GM19035 (cell line): ENCODE measurements around the gene TOR2A.

Experiments used
- ATAC-seq: cut with Tn5 transposase; IDR thresholded peaks from one replicate; pipeline ENCODE4 v1.9.1; 2021; ENCODE audit not compliant: unreplicated experiment

Gene TOR2A

DNA sequence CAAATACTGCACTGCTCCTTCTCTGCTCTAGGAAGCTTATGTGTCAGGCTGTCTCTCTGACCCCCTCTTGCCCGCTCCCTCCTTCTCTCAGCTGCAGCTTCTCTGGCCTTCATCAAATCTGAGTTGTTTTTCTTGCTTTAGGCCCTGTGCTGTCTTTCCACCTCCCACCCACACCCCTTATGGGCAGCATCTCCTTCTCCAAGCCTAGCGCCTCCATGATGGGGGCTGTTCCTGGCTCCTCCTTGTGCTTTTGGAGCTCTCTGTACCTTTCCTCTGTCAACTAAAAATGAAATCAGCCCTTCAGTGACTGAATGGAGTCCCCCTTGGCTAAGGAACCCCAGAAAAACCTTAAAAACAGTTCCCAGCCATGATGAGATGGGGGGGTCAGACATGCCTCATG, 35.0 kb downstream of the TOR2A start:
- no peak for ATAC-seq

DNA sequence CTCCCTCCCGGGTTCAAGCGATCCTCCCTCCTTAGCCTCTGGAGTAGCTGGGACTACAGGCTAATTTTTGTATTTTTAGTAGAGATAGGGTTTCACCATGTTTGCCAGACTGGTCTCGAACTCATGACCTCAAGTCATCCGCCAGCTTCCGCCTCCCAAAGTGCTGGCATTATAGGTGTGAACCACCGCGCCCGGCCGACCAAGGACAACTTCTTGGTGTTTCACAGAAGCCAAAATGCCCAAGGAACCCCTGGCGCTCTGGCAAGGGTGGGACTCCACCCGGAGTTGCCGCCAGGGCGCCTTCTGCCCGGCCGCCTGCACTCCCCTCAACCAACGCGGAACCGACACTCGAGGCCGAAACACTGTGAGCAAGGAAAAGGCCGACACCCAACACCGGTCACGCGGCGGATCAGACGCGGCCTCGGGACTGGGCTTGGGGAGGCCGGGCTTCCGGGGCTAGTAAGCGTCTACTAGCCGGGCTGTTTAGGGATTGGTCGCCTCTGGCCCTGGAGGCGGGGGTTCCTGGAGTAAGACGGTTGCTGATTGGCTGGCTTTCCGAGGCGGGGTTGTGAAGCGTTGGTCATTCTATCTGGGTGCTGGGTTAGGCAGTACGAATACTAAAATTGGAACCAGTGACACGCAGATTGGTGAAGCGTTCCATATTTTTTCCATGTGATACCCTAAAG, 36.0 kb downstream of the TOR2A start:
- ATAC-seq = peak; percentile 80

DNA sequence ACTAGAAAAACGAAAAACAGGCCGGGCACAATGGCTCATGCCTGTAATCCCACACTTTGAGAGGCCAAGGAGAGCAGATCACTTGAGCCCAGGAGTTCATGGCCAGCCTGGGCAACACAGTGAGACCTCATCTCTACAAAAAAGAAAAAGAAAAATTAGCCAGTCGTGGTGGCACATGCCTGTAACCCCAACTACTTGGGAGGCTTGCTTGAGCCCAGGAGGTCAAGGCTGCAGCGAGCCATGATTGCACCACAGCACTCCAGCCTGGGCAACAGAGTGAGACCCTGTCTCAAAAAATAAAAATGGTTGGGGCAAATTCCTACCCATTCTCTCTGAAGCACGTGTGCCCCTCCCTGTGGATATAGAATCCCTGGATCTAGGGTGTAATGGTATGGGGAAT, 36.7 kb downstream of the TOR2A start:
- no peak for ATAC-seq

DNA sequence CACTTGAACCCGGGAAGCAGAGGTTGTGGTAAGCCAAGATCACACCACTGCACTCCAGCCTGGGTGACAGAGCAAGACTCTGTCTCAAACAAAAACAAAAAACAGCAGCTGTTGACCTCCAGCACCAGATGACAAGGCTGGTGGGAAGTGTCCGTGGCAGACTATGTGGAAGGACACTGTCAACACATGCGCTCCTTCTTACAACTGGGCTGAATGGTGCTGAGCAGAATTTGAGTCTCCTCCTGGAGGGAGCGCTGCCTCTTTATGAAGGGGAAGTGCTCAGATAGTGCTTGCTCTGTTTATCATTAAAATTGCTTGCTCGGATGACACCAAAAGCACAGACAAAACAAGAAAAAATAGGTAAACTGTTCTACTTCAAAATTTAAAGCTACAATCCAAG, 37.5 kb downstream of the TOR2A start:
- ATAC-seq = no peak

DNA sequence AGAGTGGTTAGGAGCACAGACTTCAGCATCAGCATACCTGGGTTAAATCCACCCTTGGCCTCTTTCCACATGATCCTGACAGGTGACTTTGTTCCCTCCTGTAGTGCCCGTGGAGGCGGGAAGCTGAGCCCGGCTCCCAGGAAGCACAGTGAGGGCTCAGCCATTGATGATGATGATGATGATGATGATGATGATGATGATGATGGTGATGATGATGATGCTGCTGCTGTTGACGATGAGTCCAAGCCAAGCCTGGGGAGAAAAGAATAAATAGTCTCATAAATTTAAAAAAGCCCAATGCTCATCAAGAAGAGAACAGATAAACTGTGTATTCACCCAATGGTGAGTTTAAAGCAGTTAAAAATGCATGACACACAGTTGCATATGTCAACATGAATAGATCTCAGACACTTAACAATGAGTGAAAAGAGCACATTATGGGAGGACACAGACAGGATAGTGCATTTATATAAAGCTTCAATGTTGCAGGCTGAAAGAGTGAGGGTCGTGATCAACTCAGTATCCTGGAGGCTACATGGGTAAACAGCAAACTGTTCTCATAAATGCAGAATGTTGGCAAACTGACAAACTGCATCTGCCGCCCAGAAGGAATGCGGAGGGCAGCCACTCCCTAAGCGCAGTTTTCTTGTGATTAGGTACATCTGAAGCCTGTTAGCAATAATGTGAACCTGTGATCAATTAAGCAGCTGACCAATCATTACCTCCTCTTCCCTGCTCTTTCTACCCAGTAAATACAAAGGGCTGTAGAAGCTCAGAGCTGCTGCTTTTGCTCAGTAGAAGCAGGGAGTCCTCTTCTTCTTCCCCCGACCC, 40.0 kb downstream of the TOR2A start:
- ATAC-seq = no peak

DNA sequence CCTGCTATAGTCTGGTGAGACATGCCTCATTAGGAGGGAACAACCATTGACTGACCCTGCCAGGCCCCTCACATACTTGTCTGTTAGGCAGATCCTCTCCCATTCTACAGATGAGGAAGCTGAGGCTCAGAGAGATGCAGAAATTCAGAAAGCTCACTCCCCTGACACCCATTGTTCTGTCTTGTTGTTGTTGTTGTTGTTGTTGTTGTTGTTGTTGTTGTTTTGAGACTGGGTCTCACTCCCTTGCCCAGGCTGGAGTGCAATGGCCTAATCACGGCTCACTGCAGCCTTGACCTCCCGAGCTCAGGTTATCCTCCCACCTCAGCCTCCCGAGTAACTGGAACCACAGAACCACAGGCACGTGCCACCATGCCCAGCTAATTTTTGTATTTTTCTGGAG, 41.4 kb downstream of the TOR2A start:
- no peak for ATAC-seq

DNA sequence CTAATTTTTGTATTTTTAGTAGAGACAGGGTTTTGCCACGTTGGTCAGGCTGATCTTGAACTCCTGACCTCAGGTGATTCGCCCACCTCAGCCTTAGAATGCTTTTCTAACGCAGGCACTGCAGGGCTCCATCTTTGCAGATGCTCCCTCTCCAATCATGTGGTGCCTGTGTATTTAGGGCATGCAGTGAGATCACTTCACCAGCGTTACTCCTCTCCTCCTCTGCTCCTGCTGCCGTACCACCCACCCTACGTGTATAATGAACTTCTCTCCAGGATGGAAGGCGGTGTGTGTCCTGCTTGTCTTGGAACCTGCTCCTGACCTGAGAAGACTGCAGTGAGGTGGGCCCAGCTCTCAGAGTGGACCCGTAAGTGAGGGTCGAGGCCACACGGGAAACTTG, 42.0 kb downstream of the TOR2A start:
- ATAC-seq = no peak

DNA sequence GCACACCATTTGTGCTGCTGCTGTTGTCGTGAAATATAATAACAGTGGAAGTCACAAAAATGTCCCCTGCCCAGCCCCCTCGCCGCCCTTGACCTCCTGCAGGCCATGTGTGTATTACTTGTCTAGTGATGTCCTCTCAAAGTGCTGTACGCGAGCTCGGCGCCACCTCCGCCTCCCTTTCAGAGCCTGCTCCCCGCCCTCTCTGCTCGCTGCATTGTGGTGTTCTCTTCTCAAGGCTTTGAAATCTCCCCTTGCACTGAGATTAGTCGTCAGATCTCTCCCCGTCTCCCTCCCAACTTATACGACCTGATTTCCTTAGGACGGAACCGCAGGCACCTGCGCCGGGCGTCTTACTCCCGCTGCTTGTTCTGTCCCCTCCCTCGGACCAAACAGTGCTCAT, 43.0 kb downstream of the TOR2A start:
- ATAC-seq = no peak

DNA sequence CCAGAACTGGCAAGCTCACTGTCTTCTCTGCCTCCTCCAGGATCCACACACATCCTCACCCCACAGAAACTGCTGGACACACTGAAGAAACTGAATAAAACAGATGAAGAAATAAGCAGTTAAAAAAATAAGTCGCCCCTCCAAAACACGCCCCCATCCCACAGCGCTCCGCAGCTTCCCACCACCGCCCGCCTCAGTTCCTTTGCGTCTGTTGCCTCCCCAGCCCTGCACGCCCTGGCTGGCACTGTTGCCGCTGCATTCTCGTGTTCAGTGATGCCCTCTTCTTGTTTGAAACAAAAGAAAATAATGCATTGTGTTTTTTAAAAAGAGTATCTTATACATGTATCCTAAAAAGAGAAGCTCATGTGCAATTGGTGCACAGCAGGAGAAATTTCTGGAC, 44.4 kb downstream of the TOR2A start:
- ATAC-seq = no peak

DNA sequence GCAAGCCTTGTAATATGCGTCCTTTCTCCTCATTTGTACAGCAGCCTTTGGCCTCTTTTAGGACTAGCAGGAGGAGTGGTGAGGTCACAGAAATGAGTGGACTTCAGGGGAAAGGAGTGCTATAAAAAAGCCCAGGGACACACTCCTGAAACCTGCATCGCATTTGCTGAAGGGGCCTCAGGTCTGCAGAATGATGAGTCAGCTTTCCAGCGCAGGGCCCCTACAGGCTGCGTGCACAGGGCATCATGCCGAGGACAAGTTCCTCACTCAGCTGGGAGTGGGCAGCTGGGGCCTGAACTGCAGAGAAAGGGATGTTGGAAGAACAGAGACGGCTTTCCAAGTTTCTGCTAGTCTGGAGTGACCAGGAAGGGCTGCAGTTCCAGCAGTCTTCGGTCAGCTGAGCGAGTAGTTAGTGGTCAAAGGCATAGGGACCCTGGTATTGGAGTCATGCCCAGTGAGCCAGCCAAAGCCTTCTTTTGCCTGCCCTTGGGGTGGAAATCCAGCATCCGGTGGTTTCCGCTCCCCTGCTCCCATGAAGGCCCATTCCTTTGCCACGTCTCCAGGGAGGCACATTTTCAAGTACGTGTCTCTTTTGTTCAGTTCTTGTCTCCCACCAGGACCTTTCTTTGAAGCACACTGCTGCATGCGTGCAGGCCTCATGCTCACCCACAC, 45.6 kb downstream of the TOR2A start:
- no peak for ATAC-seq

DNA sequence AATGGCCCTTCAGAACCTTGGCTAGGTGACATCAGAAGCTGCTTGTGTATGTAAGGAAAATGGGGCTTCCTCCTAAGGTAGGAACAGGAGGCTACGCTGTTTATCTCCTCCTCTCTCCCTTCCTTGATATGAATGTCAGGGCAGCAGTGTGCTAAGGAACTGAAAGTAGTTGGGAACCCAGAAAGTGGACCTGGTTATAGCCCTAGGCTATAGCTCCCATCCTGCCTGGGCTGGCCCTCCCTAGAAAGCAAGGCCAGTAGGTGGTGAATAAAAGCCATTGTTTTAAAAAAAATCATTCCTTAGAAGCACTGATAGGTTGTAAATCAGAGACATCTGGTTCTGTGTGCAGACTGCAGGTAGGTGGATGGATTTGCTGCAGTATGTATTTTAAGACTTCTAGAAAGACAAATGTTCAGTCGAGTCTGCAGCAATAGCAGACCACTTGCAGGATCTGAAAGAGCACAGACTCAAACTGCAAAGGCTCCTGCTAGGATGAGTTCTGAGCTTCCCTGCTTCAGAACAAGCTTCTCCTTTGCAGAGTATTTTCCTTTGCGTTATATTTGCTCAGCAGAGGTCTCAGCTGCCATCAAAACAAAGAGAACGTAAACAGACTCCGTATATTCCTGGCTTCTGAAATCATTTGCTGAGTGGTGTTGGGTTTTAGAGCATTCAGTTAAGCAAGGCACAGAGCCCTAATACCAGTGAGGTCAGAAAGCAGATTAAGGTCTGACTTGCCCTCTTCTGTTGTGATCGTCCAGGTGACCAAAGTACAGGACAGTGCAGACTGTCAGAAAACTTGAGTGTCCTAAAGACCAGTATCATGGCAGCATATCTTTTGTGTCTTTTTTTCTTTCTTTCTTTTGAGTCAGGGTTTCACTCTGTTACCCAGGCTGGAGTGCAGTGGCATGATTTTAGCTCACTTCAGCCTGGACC, 48.4 kb downstream of the TOR2A start:
- no peak for ATAC-seq

DNA sequence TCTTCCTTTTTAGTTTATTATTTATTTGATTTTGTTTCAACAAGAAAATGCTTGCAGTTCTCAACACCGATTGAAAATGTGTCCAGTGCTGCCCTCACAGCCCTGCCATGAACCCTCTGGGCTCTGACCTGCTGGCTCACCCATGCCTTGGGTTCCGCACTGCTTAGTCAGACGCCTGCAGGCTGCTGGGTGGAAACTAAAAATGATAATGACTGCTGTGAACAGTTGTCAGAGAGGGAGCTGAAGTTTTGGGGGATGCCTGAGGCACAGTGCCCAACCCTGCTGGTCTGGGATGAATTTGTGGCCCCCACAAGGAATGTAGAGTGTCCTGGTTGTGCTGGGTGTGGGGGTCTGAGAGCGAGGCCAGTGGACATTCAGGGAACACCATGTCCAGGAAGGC, 50.5 kb downstream of the TOR2A start:
- ATAC-seq = no peak

DNA sequence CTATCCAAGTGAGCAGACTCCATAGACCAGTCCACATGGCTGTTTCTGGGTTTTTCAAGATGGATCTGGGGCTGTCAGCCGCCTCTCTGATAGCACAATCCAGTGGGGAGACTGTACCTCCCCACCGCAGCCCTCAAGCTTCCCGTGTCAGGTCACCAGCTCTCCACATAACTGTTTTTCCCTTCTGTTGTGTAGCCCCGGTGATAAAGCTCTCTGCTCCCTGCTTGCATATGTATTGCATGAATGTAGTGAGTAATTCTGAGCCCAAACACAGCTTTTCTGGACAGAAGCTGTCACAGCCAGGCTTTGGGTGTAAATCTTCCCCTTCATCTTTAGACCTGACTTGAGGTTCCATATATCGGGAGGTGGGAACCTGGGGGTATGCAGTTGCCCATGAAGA, 51.4 kb downstream of the TOR2A start:
- no peak for ATAC-seq

DNA sequence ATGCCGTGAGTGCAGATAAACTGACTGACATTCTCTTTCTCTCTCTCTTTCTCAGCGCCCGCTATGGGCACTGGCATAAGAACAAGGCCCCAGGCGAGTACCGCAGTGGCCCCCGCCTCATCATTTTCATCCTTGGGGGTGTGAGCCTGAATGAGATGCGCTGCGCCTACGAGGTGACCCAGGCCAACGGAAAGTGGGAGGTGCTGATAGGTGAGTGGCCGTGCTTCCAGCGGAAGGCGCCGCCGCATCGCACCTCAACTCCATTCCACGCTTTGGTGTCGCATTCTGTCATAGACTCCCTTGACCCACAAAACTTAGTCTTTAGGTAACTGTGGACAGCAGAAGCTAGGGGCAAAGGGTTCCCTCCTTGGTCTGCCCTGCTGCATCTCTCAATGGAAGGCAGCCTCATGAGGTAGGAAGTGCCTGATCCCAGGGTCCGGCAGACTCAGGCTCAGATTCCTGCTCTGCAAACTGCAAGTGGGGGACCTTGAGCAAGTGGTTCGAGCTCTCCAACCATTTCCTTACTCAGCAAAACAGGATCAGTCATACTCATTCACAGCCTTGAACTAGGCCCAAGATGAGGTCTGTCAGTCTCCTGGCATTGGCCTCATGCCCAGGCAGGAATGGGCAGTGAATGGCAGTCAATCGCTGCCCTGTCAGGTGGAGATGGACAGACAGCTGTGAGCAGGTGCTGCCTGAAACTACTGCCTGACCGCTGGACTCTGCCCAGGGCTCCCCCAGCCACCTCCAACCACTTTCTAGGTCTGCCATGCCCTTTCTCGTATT, 52.5 kb downstream of the TOR2A start:
- no peak for ATAC-seq
